ENCODE results near the gene NEO1.

GRCh38 chr15:73200339-73200738 lies 148.1 kb downstream of the NEO1 start:
- TF ChIP-seq CTCF (IDR thresholded peaks at IDR 0.05) = no peak
- TF ChIP-seq POLR2A (IDR thresholded peaks at IDR 0.05) = no peak

Measured in uterus (tissue), 2 donors.